ENCODE data around the gene HOXC11.

HOXC11 gene

DNA sequence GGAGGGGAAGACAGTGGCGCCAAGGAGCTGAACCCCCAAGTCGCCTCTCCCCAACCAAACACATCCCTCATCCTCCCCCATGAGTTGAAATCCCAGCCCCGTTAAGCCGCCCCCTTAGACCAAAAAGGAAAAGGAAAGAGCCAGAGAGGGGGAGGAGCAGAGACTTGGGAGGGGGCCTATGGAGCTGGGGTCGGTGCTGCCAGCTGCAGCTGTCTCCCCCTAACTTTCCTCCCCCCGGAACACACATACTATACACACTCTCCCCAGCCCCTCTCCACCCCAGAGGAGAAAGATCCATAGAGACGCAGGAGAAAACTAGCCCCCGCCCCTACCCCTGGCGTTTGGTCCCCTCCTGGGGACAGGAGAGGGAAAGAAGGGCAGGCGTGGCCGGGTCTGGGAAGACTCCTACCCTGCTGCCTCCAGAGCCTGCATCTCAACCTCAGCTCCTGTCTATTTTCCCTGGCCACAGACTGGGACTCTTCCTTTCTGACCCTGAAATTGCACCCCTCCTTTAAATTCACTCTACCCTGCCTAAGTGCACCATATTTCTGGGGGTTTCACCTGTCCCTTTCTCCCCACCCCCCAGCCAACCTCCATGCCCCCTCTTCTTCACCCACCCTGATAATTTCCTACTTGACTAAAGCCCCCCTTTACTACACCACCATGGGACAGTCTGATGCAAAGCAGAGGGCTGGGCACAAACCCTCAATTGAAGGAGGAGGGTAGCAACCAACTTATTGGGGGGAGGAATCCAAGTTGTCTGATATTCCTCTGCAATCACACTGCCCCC, 25.4 kb downstream of the HOXC11 start:
- no peak overlapping the region for H3K27ac ChIP-seq (ENCODE audit: low read depth, low read length)
- no peaks in the 10 kb centered on the region for H3K9me3 ChIP-seq (ENCODE audit: control insufficient read depth, insufficient read depth, low read length)
- peaks cover 10% of the 10 kb centered on the region; the same call in 1 of the 2 replicates for H3K4me1 ChIP-seq (ENCODE audit: control insufficient read depth, insufficient read depth, low read length)
- H3K27me3 ChIP-seq (ENCODE audit: control insufficient read depth, insufficient read depth, low read length), result peaks cover 100% of the 10 kb centered on the region
- no peak overlapping the region for H3K9ac ChIP-seq (ENCODE audit: low read depth, low read length)
- H3K4me3 ChIP-seq (ENCODE audit: low read depth, low read length), result no peak overlapping the region
- no peaks in the 10 kb centered on the region for H3K36me3 ChIP-seq (ENCODE audit: control insufficient read depth, insufficient read depth, low read length)

- H3K4me1 ChIP-seq (ENCODE audit: control insufficient read depth, insufficient read depth, low read length), result peaks cover 10% of the 10 kb centered on the region; the same call in 1 of the 2 replicates
- H3K9me3 ChIP-seq (ENCODE audit: control insufficient read depth, insufficient read depth, low read length), result no peaks in the 10 kb centered on the region
- no peak overlapping the region for H3K4me3 ChIP-seq (ENCODE audit: low read depth, low read length)
- peaks cover 100% of the 10 kb centered on the region for H3K27me3 ChIP-seq (ENCODE audit: control insufficient read depth, insufficient read depth, low read length)
- H3K9ac ChIP-seq (ENCODE audit: low read depth, low read length), result no peak overlapping the region
- no peaks in the 10 kb centered on the region for H3K36me3 ChIP-seq (ENCODE audit: control insufficient read depth, insufficient read depth, low read length)
- H3K27ac ChIP-seq (ENCODE audit: low read depth, low read length), result no peak overlapping the region
These were observed 25.9 kb downstream of the HOXC11 start for GRCh38 chr12:53998900-53999236.

DNA sequence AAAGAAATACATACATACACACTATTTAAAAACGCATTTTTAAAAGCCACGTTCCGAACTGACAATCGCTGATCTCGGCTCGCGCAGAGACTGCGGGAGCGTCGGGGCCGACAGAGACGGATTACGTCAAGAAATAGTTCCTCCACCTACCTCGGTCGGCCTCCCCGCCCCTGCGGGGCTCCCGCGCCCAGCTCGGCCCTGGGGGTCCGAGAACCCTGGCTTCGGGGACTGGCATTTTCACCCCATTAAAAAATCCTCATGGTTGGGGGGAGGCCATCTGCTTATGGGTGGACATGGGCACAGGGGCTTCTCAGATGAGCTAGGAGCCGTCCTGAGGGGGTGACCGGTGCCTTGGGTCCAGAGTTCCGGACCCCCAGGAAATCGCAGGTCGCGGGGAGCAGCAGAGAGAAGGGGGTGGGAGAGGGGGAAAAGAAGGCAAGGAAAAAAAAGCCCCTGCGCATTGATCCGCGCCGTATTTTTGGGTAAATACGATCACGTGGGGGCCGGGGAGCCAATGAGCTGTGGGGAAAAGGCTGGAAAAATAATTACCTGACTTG, 26.7 kb downstream of the HOXC11 start:
- Histone ChIP-seq H3K27me3 (ENCODE audit: control insufficient read depth, insufficient read depth, low read length) (peaks cover 100% of the 10 kb centered on the region), H3K9me3 (ENCODE audit: control insufficient read depth, insufficient read depth, low read length) (no peaks in the 10 kb centered on the region), H3K27ac (ENCODE audit: low read depth, low read length) (no peak overlapping the region), H3K9ac (ENCODE audit: low read depth, low read length) (no peak overlapping the region), H3K36me3 (ENCODE audit: control insufficient read depth, insufficient read depth, low read length) (no peaks in the 10 kb centered on the region), H3K4me3 (ENCODE audit: low read depth, low read length) (peak overlapping the region; percentile 46), H3K4me1 (ENCODE audit: control insufficient read depth, insufficient read depth, low read length) (peaks cover 10% of the 10 kb centered on the region; the same call in 1 of the 2 replicates)

DNA sequence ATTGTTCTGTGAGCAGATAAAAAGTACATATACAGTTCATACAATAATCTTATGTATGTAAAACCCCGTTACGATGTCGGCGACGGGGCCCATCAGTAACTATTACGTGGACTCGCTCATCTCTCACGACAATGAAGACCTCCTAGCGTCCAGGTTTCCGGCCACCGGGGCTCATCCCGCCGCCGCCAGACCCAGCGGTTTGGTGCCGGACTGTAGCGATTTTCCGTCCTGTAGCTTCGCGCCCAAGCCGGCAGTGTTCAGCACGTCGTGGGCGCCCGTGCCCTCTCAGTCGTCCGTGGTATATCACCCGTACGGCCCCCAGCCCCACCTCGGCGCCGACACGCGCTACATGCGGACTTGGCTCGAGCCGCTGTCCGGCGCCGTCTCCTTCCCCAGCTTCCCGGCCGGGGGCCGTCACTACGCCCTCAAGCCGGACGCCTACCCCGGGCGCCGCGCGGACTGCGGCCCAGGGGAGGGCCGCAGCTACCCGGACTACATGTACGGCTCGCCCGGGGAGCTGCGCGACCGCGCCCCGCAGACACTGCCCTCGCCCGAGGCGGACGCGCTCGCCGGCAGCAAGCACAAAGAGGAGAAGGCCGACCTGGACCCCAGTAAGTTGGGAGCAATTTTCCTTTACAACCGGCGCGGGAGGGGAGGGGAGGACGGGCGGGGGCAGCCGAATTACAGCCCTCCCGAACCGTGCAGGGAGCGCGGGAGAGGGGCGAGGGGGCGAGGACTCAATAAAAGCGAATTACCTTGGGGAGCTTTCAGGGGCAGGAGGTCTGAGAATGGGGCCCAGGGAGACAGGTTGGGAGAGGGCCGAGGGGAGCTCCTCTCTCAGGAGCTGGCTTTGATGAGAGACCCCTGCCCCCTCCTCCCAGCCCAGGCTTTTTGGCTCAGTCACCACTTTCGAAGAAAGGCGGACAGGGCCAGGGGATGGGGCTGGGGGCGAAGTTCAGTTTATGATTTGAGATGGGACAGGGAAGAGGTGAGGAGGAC, 27.5 kb downstream of the HOXC11 start, which contains the start of gene HOXC9:
HOXC9 (plus strand) TSS at position 46 of the 999 bp plus-strand sequence; CDS start at position 74, 28 bp downstream.
- H3K9ac ChIP-seq (ENCODE audit: low read depth, low read length), result no peak within 1 kb of the TSS
- no peaks in the 10 kb centered on the region for H3K36me3 ChIP-seq (ENCODE audit: control insufficient read depth, insufficient read depth, low read length)
- peak within 1 kb of the TSS; percentile 46 for H3K4me3 ChIP-seq (ENCODE audit: low read depth, low read length)
- H3K4me1 ChIP-seq (ENCODE audit: control insufficient read depth, insufficient read depth, low read length), result peaks cover 7% of the 10 kb centered on the region; the same call in 1 of the 2 replicates
- H3K9me3 ChIP-seq (ENCODE audit: control insufficient read depth, insufficient read depth, low read length), result no peaks in the 10 kb centered on the region
- H3K27me3 ChIP-seq (ENCODE audit: control insufficient read depth, insufficient read depth, low read length), result peaks cover 100% of the 10 kb centered on the region
- no peak within 1 kb of the TSS for H3K27ac ChIP-seq (ENCODE audit: low read depth, low read length)

DNA sequence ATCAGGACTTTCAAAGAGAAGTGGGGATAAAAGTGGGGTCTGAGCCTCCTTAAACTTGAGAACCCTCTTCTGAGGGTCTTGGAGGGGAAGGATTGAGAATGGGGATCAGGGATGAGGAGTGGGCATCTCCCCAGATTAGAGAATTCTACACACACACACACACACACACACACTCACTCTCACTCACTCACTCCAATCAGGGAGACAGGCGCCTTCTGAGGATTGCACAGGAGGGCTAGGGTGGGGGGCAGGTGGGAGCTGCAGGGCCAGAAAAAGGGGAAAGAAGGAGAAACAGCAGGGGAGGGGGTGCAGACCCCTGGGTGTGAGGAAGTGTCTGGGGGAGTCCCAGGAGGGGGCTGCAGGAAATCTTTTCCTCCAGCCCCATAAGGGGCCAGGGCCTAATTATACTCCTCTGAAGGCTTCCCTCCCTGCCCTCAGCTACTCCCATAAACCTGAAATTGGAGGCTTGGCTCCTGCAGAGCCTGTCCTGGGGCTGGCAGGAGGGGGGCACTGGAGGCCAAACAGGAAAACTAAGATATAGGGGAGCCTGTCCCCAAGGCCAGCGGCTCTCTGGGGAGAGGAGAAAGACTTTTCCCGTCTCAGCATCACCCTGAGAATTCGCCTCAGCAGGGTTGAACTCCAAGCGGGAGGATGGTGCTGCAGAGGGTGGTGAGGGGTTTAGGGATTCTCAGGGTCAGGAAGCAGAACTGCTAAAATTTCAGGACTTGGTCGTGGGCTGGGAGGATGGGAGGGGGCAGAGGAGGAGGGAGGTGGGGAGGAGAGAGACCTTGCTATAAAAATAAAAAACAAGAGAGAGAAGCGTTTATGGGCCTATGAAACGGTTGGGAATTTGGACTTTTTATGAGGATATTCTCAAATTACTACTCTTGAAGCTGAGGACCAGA, 28.6 kb downstream of the HOXC11 start:
- no peaks in the 10 kb centered on the region for H3K36me3 ChIP-seq (ENCODE audit: control insufficient read depth, insufficient read depth, low read length)

DNA sequence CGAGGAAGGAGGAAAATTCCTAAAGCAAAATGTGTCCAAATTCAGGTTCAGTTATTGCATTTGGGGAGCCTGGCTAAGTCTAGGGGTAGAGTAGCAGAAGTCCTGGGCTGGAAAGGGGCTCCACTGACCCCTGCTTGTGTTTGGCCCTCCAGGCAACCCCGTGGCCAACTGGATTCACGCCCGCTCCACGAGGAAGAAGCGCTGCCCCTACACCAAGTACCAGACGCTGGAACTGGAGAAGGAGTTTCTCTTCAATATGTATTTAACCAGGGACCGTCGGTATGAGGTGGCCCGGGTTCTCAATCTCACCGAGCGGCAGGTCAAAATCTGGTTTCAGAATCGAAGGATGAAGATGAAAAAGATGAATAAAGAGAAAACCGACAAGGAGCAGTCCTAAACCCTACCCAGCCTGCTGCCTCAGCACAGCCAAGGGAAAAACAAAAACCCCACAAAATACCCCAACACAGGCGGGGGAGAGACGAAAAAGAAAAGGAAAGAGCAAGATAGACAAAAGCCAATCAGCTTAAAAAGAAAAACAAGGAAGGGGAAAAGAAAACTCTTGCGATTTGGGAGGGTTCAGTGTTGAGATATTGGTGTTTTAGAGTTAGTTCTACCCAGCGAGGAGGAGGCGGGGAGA, 29.5 kb downstream of the HOXC11 start:
- Histone ChIP-seq H3K4me1 (ENCODE audit: control insufficient read depth, insufficient read depth, low read length) (peaks cover 7% of the 10 kb centered on the region; the same call in 1 of the 2 replicates), H3K27ac (ENCODE audit: low read depth, low read length) (no peak overlapping the region), H3K4me3 (ENCODE audit: low read depth, low read length) (no peak overlapping the region)

More for the DNA sequence above, 28.6 kb downstream of the HOXC11 start:
- Histone ChIP-seq H3K4me3 (ENCODE audit: low read depth, low read length) (no peak overlapping the region), H3K9ac (ENCODE audit: low read depth, low read length) (no peak overlapping the region), H3K4me1 (ENCODE audit: control insufficient read depth, insufficient read depth, low read length) (peaks cover 7% of the 10 kb centered on the region; the same call in 1 of the 2 replicates), H3K27ac (ENCODE audit: low read depth, low read length) (no peak overlapping the region), H3K9me3 (ENCODE audit: control insufficient read depth, insufficient read depth, low read length) (no peaks in the 10 kb centered on the region), H3K27me3 (ENCODE audit: control insufficient read depth, insufficient read depth, low read length) (peaks cover 100% of the 10 kb centered on the region)

DNA sequence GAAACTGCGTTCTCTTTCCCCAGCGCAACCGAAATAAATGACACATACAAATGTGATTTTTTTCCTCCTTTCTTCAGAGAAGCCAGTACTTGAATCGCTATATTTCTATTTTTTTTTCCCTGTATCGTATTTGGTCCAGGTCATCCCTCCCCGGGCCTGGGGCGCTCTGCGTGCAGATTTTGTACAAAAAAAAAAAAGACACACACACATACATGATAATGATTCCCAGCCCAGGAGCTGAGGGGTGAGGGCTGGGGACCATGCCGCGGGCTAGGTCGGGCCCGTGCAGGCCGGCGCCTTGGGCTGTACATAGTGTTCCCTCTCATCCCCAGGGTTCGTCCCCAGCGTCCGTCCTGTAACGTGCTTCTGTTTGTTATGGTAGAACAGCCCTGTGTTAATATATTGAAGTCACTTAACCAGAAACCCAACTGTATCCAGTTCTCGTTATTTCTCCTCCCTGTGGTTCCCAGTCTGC, 30.0 kb downstream of the HOXC11 start:
- Histone ChIP-seq H3K9ac (ENCODE audit: low read depth, low read length) (no peak overlapping the region), H3K4me3 (ENCODE audit: low read depth, low read length) (no peak overlapping the region), H3K27ac (ENCODE audit: low read depth, low read length) (no peak overlapping the region), H3K9me3 (ENCODE audit: control insufficient read depth, insufficient read depth, low read length) (no peaks in the 10 kb centered on the region), H3K36me3 (ENCODE audit: control insufficient read depth, insufficient read depth, low read length) (no peaks in the 10 kb centered on the region), H3K4me1 (ENCODE audit: control insufficient read depth, insufficient read depth, low read length) (peaks cover 7% of the 10 kb centered on the region; the same call in 1 of the 2 replicates), H3K27me3 (ENCODE audit: control insufficient read depth, insufficient read depth, low read length) (peaks cover 100% of the 10 kb centered on the region)

More for the DNA sequence above, 29.5 kb downstream of the HOXC11 start:
- Histone ChIP-seq H3K27me3 (ENCODE audit: control insufficient read depth, insufficient read depth, low read length) (peaks cover 100% of the 10 kb centered on the region), H3K9me3 (ENCODE audit: control insufficient read depth, insufficient read depth, low read length) (no peaks in the 10 kb centered on the region), H3K36me3 (ENCODE audit: control insufficient read depth, insufficient read depth, low read length) (no peaks in the 10 kb centered on the region), H3K9ac (ENCODE audit: low read depth, low read length) (no peak overlapping the region)

DNA sequence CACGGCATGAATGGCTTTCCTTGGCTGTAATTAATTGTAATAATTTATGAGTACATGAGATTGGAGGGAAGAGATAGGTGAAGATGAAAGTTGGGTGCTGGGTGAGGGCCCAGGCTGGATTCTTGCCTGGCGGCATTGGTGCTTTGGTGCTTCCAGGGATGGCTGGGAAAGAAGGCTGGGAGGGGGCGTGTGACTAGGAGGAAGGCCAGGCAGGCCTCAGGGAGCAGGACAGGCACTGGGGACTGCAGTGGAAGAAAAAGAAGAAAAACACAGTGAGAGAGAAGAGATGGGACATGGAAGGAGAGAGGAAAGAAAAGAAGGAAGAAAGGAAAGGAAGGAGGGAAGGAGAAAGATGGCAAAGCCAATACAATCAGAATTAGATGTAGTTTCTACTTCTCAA, 30.7 kb downstream of the HOXC11 start:
- H3K4me1 ChIP-seq (ENCODE audit: control insufficient read depth, insufficient read depth, low read length), result peaks cover 7% of the 10 kb centered on the region; the same call in 1 of the 2 replicates
- no peaks in the 10 kb centered on the region for H3K36me3 ChIP-seq (ENCODE audit: control insufficient read depth, insufficient read depth, low read length)
- no peak overlapping the region for H3K9ac ChIP-seq (ENCODE audit: low read depth, low read length)
- no peaks in the 10 kb centered on the region for H3K9me3 ChIP-seq (ENCODE audit: control insufficient read depth, insufficient read depth, low read length)
- no peak overlapping the region for H3K4me3 ChIP-seq (ENCODE audit: low read depth, low read length)
- no peak overlapping the region for H3K27ac ChIP-seq (ENCODE audit: low read depth, low read length)
- peaks cover 100% of the 10 kb centered on the region for H3K27me3 ChIP-seq (ENCODE audit: control insufficient read depth, insufficient read depth, low read length)

DNA sequence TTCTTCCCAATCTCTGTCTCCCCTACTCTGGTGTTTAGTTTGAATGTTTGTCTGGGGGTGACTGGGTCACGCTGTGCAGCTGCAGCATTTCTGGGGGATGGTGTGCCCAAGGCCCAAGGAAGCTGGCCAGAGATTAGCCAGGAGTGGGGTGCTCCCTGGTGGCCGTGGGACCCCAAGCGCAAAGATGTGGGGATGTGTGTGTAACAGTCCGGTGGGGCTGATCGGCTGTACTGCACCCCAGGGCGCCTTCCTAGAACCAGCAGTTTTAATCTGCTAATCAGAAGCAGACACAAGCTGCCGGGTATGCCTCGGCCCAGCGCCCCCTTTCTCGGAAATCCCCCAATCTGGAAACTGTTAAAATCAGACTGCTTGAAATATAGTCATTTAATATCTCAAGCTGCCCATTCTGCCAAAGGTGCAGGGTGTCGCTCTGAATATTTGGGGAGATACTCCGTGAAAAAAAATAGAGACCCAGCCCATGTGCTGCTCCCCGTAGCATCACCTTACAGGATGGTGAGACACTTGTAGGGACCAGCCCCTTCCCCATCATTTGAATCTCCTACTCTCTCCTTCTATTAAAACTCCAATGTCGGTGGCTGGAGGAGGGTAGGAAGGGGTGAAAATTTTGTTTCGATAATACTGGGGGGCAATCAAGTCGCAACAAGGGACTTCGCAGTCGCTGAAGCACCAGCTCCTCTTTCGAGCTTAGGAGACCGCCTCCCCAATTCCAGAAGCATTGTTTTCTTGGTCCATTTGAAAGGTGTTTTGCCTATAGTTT, 31.3 kb downstream of the HOXC11 start:
- H3K9ac ChIP-seq (ENCODE audit: low read depth, low read length), result no peak overlapping the region
- H3K27me3 ChIP-seq (ENCODE audit: control insufficient read depth, insufficient read depth, low read length), result peaks cover 100% of the 10 kb centered on the region
- H3K9me3 ChIP-seq (ENCODE audit: control insufficient read depth, insufficient read depth, low read length), result no peaks in the 10 kb centered on the region
- no peak overlapping the region for H3K4me3 ChIP-seq (ENCODE audit: low read depth, low read length)
- peaks cover 7% of the 10 kb centered on the region; the same call in 1 of the 2 replicates for H3K4me1 ChIP-seq (ENCODE audit: control insufficient read depth, insufficient read depth, low read length)
- H3K27ac ChIP-seq (ENCODE audit: low read depth, low read length), result no peak overlapping the region
- H3K36me3 ChIP-seq (ENCODE audit: control insufficient read depth, insufficient read depth, low read length), result no peaks in the 10 kb centered on the region
